Stimulated activated CD8-positive, alpha-beta memory T cell treated with anti-CD3 and anti-CD28 coated beads, Interleukin-12 subunit alpha, Interleukin-12 subunit beta, amount 100 ng/mL, for 1 hour (primary cell): Measurements from ENCODE around the gene SLC9A3.
"Not testable (repeated sequence)": the region's sequence is repeated elsewhere in the genome, so short reads cannot be mapped to it uniquely, and the experiment has no call there.

Experiments used
- DNase-seq: peaks from one replicate; pipeline ENCODE4 v3.0.0-alpha.2; 2020; ENCODE audit warnings: low read depth

SLC9A3 gene

DNA sequence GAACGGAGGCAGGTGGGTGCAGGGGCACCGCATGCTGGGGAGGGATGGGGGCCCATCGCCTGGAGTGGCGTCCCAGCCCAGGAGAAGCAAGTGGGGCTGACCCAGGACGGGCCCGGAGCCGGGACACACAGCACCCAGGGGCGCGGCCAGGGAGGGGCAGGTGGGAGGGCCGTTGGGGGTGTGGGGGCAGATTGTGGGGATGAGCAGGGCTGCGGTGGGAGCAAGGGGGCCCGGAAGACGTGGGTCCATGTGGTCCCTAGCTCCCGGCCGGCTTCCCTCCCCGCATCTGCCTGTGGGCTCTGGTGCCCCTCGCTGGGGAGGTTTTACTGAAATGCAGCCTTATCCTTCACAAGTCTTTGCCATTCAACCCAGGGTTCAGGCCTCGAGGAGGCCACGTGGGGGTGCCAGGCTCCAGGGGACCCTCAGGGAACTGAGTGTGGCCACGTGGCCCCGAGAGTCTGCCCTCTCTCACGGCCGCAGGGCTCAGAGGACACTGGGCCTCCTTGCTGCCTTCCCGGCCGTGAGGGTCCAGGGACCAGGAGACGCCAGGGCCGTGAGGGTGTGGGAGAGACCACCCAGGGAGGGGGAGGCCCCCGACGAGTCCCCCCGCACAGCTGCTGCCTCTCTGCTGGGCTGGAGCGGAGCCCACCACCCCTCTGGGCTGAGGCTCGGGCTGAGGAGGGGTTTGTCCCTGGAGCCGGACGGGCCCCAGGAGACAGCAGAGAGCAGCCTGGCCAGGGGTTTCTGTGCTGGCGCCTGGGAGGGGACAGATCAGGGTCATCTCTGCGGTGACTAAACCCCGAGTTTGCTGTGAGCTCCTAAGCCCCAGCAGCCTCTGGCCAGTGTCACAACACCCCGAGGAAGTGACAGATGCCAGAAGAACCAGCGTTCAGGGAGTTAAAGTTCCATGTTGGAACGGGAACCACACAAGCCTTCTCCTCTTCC lies 35.2 kb downstream of the SLC9A3 start:
- DNase-seq: no peak

DNA sequence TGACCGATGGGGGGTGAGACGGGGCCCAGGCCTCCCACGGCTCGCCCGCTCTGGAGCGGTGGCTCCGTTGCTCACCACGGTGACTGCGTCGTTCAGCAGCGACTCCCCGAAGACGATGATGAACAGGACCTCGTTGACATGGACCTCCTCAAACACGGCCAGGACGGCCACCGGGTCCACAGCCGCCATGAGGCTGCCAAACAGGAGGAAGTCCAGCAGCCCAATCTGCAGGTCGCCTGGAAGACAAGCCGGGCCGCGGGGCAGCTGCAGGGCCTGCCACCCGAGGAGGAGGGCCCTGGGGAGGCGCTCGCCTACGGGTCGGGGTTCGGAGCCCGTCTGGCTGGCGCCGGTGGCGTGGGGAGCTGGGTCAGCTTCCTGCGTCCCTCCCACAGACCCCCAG lies 36.0 kb downstream of the SLC9A3 start:
- DNase-seq: no peak

DNA sequence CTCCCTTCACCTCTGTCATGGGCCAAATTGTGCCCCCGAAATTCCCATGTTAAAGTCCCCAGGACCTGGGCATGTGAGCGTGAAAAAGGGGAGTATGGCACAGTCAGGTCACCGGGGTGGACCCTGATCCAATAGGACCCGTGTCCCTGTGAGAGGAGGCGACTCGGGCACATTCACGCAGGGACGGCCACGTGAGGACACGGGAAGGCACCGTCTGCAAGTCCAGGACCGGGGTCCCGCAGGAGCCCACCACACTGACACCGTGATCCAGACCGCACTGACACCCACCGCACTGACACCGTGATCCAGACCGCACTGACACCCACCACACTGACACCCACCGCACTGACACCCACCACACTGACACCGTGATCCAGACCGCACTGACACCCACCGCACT lies 37.7 kb downstream of the SLC9A3 start:
- not testable (repeated sequence) for DNase-seq

DNA sequence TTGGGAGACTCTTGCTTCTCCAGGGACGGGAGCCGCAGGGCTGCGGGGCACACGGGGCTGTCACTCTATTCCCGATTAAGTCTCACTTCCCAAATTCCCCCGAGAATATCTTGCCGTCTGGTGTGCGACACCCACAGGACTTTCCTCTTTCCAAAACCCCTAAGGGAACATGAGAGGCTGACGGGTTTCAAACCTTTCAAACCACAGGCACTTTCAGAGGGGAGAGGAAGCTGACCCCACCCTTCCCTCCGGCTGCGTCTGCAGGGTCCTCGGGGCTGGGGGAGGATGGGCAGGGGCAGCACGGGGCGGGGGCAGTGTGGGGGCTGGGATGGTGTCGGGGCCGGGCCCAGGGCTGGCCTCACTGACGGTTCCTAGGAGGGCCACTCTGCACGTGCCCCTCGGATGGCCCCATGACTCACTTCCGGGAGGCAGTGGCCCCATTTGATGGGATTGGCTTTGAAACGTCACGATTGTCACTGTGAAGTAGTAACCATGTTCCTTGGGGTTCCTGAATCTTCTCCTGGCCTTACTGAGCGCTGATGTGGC lies 38.2 kb downstream of the SLC9A3 start:
- DNase-seq: no peak

DNA sequence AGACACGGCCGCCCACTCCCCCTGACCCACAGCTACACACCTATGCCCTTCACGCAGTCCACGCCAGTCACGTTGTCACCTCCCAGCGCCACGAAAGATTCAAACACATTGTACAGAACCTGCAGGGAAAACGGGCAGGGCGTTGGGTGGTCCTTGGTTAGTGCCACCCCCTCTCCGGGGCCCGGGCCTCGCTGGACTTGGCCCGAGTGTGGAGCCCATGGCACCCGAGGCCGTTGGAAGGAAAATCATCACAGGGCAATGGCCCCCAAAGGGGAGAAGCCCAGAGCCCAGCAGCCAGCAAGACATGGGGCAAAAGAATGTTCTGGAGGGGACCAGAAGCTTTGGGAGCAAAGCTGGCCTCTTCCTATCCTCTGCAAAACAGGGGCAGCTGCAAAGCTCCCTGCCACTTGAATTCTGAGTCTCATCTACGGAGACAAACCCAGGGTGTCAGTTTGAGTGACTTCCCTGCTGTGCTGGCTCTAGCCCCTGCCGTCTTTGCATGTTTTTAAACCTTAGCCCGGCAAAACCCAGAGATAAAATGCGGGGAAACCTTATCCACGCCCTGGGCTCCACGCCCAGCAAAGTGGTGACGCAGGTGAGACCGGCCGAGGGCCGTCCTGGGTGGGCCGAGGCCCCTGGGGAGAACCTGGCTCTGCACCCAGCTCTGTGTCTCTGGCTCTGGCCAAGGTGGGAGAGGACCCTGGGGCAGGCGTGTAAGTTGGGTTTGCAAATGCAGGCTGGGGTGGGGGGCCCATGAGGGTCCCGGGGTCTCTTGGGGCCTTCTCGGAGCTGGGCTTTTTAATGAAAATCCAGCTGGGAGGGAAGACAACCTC lies 38.9 kb downstream of the SLC9A3 start:
- no peak for DNase-seq

DNA sequence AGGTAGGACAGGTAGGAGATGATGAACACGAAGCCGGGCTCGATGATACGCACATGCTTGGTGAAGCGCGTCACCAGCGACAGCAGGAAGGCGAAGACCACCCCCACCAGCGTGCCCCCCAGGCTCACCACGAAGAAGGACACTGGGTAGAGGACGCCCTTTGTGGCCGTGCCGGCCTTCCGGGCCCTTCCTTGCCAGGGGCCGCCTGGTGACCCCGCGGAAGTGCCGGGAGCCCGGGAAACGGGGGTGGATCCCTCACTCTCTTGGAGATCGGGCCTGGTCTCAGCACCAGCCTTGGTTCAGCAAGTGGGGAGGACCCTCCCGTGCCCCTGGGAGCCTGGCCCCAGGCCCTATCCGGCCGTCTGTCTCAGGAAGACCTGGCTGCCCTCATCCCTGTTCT lies 39.7 kb downstream of the SLC9A3 start:
- DNase-seq: no peak

DNA sequence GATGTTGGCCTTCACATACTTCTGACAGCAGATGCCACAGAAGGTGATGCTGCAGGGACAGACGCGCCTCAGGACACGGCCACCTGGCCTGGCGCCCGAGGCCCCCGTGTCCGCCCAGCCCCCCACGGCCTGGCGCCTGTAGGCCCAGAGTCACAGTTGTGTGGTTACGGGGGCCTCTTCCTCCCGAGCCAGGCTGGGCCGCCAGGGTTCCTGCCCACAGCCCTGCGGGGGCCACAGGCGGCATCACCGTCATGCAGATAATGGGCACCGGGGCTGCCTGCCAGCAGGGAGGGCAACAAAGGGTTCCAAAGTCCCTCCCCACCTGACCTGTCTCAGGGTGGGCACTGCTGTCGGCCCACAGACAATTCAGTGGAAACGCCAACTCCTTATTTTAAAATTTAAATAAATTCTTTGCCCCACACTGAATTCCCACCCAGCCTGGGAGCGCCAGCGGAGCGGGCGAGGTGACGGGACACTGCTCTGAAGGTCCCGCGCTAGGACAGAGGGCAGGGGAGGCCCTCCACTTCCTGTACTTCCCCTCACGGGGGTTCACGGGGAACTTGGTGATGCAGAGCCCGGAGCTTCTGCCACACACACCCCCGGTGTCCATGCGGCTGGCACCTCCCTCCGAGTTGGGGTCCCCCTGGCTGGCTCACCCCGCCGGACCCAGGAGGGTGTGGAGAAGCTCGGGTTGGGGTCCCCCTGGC lies 40.7 kb downstream of the SLC9A3 start:
- DNase-seq: no peak

DNA sequence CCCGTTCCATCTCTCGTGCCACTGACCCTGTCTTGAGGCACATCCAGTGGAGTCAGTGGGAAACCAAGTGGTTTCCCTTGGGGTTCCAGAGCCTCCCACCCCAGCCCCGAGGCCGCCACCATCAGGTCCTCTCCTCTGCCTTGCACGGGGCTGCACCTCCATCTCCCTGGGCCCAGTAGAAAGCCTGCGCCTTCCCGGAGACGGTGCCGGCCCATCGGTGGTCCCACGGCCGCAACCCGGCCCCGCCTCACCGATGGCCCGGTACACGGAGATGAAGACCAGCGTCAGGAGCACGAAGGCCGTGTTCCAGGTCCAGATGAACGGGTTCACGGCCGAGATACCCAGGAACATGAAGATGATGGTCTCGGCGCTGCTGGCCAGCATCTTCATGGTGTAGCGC lies 41.2 kb downstream of the SLC9A3 start:
- DNase-seq: no peak

DNA sequence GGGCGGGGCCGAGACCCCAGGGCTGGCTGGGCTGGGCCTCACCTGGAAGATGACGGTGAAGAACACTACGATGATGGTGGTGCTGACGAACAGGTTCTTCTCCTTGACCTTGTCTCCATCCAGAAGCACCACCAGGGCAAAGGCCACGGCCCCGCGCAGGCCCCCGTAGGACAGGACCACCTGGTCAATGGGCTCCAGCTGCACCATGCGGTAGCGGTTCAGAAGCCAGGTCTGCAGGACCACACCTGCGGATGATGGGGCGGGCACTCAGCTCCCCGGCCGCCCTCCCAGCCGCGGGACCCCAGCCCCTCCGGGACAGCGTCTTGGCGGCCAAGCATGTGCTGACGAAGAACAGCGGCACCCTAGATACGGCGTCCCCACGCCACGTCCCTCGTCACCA lies 41.7 kb downstream of the SLC9A3 start:
- no peak for DNase-seq

DNA sequence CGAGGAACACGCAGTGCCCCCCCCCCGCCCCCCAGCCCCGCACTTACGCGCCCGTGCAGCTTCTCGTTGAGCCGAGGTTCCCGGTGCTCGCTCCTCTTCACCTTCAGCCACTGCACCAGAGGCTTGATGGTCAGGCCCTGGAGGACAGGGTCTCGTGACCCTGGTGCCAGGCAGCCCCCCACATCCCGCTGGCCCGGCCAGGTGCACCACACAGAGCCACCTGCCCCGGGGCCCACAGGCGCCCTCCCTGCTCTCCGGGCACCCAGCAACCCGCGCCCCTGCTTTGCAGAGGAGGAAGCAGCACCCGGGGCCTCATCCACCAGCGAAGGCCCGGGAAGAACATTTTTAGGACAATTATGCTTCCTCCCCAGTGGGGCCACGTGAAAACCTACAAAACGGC lies 42.2 kb downstream of the SLC9A3 start:
- no peak for DNase-seq

DNA sequence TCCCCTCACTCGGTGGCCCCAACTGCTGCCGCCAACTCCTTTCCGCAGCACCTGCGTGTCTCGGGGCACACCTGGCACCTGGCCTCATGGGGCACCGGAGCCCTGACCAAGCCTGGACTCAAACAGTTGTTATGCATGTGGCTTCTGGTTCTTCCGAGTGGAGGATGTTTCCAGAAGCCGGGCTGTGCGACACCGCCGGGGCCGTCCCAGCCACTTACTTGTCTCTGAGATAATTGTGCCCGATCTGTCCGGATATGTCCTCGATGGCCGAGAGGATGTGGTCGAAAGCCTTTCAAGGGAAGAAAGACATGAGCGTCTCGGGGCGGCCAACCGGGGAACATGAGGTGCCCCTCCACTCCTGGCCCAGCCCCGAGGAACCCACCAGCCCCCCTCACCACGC lies 42.9 kb downstream of the SLC9A3 start:
- no peak for DNase-seq

DNA sequence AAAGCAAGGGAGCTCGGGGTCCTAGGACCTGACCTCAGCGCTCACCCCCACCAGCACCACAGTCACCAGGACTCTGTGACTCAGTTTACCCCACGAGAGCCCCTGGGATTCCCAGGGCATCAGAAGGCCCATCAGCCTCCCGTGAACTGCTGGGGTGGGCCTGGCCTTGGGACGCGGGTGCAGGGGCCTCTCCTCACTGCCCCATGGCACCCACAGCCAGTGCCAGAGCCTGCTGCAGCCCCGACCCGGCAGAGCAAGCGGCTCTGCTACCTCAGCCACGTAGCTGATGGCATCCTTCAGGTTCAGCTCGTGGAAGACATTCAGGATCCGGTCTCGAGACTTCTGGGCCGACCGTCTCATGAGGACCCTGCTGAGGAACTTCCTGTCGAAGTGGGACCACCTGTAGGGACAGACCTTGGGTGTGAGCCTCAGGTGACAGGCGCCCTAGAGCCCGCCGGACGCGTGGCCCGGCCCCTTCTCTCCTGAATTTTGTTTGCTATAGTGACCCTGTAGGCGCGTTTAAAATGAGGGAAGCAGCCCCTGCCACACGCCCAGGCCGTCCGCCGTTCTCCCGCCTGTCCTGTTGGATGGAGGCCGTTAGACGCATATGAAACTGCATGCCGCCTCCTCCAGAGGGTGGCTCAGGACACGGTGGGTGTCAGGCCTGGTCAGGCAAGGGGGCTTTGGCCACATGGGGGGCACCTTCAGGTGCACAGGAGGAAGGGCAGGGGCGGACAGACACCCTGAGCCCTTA lies 44.5 kb downstream of the SLC9A3 start:
- no peak for DNase-seq

DNA sequence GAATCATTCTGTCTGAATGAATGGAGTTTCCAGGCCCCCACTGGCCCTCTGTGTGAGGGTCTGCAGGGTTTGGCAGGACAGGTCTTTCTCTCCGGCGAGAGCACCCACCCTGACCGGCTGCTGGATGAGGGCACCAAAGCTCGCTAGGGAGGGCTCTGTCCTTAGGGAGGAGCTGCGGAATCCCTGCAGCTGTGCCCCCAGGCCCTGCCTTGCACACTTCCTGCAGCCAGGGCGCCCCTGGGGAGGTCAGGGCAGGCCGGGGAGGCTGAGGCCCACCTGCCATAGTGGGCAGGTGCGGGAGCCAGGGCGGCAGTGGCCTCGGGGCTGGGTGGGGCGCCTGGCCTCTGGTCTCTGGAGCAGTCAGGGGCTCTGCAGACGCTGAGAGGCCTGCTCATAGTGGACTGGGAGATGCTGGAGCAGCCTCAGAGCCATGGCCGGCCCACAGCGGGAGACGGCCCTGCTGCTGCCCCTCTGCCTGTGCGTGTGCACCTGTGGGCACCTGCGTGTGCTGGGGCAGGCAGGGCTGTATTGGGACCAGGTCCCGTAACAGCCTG lies 45.2 kb downstream of the SLC9A3 start:
- DNase-seq: no peak

DNA sequence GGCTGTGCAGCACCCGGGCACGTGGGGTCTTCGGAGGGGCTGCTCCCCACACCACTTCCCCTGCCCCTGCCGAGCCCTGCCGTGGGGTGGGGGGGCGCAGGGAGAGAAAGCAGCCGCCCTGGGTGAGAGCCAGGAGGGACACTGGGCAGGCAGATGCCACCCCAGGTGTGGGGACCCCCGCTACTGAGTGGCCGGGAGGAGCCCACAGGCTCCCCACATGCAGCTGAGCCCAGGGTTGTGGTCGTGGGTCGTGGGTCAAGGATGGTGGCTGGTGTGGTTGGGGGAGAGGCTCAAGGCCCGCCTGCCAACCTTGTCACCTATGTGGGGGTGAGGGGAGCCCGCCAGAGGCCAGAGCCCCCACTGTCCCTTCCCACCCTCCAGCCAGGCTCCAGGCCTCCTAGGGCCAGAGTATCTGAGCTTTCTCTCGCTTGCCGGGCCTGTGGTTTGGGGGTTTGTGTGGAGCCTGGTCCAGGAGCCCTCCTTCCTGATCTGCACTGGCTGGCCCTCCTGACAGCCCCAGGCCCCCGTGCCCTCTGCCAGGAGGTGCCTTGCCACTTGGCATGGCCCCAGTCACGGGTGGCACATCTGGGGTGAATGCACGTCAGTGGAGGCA lies 45.8 kb downstream of the SLC9A3 start:
- no peak for DNase-seq

DNA sequence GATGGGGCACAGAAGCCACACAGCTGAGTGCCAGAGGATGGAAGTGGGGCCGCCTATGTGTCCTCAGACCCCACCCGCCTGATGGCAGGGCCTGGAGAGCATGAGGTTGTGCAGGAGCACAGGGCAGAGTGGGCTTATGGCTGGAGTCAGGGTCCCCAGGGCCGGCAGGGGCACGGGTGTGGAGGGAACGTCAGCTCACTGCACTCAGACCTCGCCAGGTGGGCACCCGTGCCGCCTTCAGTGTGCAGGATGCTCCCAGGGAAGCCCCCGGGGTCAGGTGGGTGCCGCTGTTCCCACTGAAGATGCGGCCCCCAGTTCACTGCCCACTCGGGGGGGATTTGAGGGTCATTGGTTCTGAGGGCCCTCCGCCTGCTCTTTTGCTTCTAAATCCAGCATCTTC lies 46.4 kb downstream of the SLC9A3 start:
- no peak for DNase-seq

DNA sequence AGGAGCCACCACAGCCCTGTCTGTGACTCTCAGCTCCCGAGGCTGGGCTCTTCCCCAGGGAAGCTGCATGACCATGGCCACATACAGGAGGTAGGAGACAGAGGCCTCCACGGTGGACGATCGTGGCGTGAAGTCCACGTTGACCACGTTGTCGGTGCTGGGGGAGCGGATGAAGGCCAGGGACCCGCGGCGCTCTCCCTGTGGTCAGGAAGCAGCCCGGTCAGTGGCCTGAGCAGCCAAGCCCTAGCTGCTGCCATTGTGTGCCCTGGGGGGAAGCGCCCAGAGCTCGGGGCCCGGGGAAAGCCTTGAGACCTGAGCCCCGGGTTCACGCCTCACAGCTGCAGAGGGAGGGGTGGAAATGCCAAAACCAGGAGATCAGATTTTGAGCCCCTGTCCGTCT lies 47.0 kb downstream of the SLC9A3 start:
- DNase-seq: no peak

DNA sequence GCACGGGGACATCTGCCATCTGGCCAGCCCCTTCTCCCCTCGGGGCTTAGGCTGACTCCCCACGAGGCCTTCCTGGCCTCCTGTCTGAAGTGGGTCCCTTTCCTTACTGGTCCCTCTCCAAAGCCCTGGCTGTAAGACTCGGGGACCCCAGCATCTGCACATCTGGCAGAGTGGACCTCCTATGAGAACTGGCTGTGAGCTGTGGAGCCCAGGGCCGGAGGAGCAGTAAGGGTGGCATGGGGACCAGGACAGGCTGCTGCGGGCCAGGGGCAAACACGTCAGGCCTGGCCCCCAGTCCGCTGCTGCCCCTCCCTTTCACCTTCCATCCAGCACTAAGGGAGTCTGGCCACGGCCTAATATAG lies 47.5 kb downstream of the SLC9A3 start:
- no peak for DNase-seq

DNA sequence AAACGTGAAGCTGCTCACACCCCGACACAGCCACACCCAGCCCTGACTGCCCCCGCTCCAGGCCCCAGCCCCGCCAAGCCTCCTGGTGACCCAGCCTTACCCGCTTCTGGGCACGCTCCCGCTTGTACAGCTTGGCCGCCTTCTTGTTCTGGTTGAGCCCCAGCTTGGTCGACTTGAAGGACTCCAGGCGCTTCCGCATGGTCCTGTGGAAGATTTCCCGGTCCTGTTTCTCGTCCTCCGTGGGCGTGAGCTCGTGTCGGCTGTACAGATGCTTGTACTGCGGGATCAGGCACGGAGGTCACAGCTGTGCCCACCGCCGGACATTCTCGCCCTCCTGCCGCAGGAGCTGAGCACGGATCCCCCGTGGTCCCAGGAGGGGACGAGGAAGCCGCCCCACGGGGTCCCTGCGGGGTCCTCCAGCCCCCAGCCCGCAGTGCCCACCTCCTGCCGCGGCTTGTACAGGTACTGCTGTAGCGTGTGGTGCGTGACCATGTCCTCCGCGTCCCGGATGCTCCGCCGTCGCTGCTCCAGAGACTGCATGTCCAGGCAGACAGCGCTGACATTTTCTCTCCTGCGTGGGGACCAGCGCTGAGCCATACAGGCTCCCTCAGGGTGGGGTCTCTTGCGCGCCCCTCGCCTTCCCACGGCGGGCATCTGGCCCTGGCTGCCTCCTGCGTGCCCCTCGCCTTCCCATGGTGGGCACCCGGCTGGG lies 48.0 kb downstream of the SLC9A3 start:
- no peak for DNase-seq

DNA sequence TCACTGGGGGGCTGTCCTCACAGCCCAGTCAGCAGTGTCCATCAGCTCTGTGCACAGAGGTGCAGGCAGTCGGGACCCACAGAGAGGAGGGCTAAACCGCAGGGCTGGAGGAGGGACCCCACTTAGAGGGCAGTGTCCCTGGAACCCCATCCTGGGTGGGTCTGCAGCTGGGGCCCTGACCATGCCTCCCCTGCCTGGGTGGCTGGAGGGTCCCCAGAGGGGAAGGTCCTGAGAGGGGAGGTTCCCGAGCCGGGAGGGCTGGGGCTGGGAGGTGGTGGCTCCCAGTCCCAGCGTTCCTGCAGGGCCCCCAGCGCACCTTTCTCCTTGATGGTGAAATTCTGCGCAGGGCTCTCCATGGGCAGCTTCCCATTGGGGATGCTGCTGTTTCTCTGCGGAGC lies 48.5 kb downstream of the SLC9A3 start:
- no peak for DNase-seq
